NCI-H2196 treated with DMSO at 0.1 percent for 48 hours (cell line): ENCODE measurements around the gene CAD.

Source experiments
- DNase-seq: peaks from one replicate; lab custom pipeline; 2025; ENCODE audit not compliant: unreplicated experiment; lab: John Stamatoyannopoulos, UW

CAD gene

GRCh38 chr2:27275211-27276150 is 58.3 kb downstream of the CAD start, which contains the start of gene DNAJC5G:
Gene DNAJC5G, plus strand, starts transcription at chr2:27275433. Its CDS starts 1,296 bp downstream, at chr2:27276729.
- DNase-seq: no peak

GRCh38 chr2:27278010-27278409 is 60.8 kb downstream of the CAD start:
- DNase-seq: no peak

GRCh38 chr2:27280826-27281225 is 63.7 kb downstream of the CAD start:
- no peak for DNase-seq

- DNase-seq: no peak
These were observed 64.3 kb downstream of the CAD start for GRCh38 chr2:27281442-27281841.

- DNase-seq: no peak
These were observed 64.8 kb downstream of the CAD start, which contains the start of gene TRIM54 for GRCh38 chr2:27281855-27282559. Gene TRIM54, plus strand, starts transcription at chr2:27282429. Its CDS starts 303 bp downstream, at chr2:27282732.

GRCh38 chr2:27282892-27283291 is 65.7 kb downstream of the CAD start:
- no peak for DNase-seq

- DNase-seq: no peak
These were observed 67.8 kb downstream of the CAD start for GRCh38 chr2:27284996-27285395.

- no peak for DNase-seq
These were observed 68.3 kb downstream of the CAD start for GRCh38 chr2:27285481-27285880.

GRCh38 chr2:27288610-27289009 is 71.4 kb downstream of the CAD start:
- no peak for DNase-seq

GRCh38 chr2:27290549-27290948 is 73.4 kb downstream of the CAD start:
- DNase-seq: no peak

- DNase-seq: no peak
These were observed 74.7 kb downstream of the CAD start for GRCh38 chr2:27291865-27292264.
